ENCODE measurements around the gene SRRM2.

Gene SRRM2

GRCh38 chr16:2748757-2749455, 3.5 kb upstream of the SRRM2 start:
- Histone ChIP-seq H3K4me3 (replicated peaks; ENCODE audit: insufficient read depth, low read length) (no peak overlapping the region), H3K27me3 (ENCODE audit: insufficient read depth, poor library complexity, severe bottlenecking) (no peaks in the 10 kb centered on the region), H3K27ac (replicated peaks) (no peak overlapping the region)
- TF ChIP-seq REST (IDR thresholded peaks at IDR 0.05; ENCODE audit: insufficient replicate concordance, low read depth) (no peak), SPI1 (IDR thresholded peaks at IDR 0.05; ENCODE audit: borderline replicate concordance, low read depth) (no peak)
- DNase-seq (ENCODE audit: low read depth in 1 of 2, low spot score in 1 of 2): no peak

GRCh38 chr16:2749476-2749875, 3.0 kb upstream of the SRRM2 start:
- Histone ChIP-seq H3K27ac (replicated peaks) (no peak overlapping the region), H3K27me3 (ENCODE audit: insufficient read depth, poor library complexity, severe bottlenecking) (no peaks in the 10 kb centered on the region), H3K4me3 (replicated peaks; ENCODE audit: insufficient read depth, low read length) (no peak overlapping the region)
- TF ChIP-seq POLR2AphosphoS5 (IDR thresholded peaks at IDR 0.05; ENCODE audit: low read depth) (no peak), SPI1 (IDR thresholded peaks at IDR 0.05; ENCODE audit: borderline replicate concordance, low read depth) (no peak), GABPA (IDR thresholded peaks at IDR 0.05; ENCODE audit: low read depth) (no peak), REST (IDR thresholded peaks at IDR 0.05; ENCODE audit: insufficient replicate concordance, low read depth) (no peak)
- TF ChIP-seq, protein P1, sequence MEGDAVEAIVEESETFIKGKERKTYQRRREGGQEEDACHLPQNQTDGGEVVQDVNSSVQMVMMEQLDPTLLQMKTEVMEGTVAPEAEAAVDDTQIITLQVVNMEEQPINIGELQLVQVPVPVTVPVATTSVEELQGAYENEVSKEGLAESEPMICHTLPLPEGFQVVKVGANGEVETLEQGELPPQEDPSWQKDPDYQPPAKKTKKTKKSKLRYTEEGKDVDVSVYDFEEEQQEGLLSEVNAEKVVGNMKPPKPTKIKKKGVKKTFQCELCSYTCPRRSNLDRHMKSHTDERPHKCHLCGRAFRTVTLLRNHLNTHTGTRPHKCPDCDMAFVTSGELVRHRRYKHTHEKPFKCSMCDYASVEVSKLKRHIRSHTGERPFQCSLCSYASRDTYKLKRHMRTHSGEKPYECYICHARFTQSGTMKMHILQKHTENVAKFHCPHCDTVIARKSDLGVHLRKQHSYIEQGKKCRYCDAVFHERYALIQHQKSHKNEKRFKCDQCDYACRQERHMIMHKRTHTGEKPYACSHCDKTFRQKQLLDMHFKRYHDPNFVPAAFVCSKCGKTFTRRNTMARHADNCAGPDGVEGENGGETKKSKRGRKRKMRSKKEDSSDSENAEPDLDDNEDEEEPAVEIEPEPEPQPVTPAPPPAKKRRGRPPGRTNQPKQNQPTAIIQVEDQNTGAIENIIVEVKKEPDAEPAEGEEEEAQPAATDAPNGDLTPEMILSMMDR (IDR thresholded peaks at IDR 0.05; ENCODE audit: insufficient read depth, low read length): no peak
- no peak for DNase-seq (ENCODE audit: low read depth in 1 of 2, low spot score in 1 of 2)

- no peak overlapping the region for H3K27ac ChIP-seq (replicated peaks)
- no peaks in the 10 kb centered on the region for H3K27me3 ChIP-seq (ENCODE audit: insufficient read depth, poor library complexity, severe bottlenecking)
- no peak overlapping the region for H3K4me3 ChIP-seq (replicated peaks; ENCODE audit: insufficient read depth, low read length)
- no peak for DNase-seq (ENCODE audit: low read depth in 1 of 2, low spot score in 1 of 2)
- TF ChIP-seq GABPA (IDR thresholded peaks at IDR 0.05; ENCODE audit: low read depth): no peak
- TF ChIP-seq POLR2AphosphoS5 (IDR thresholded peaks at IDR 0.05; ENCODE audit: low read depth): no peak
- TF ChIP-seq SPI1 (IDR thresholded peaks at IDR 0.05; ENCODE audit: borderline replicate concordance, low read depth): no peak
- TF ChIP-seq REST (IDR thresholded peaks at IDR 0.05; ENCODE audit: insufficient replicate concordance, low read depth): no peak
- TF ChIP-seq, protein P1 (IDR thresholded peaks at IDR 0.05; ENCODE audit: insufficient read depth, low read length): no peak
These were observed 2.5 kb upstream of the SRRM2 start for GRCh38 chr16:2749936-2750335.
